SK-N-SH (cell line): ENCODE results near the gene KMT2C.
"Not testable (repeated sequence)": the region's sequence is repeated elsewhere in the genome, so short reads cannot be mapped to it uniquely, and the experiment has no call there.

Source experiments
- CTCF ChIP-seq: fragments of 200-600 bp; sonication (generic); IDR thresholded peaks from 2 replicates; pipeline ENCODE4 v1.6.1; 2017; ENCODE audit warnings: antibody characterized with exemption, mild to moderate bottlenecking, moderate library complexity
- EP300 ChIP-seq, 2 experiments: IDR thresholded peaks; 2 replicates each; pipeline versions ENCODE4 v1.4.0 to v1.6.1; 2012; ENCODE audit warnings: borderline replicate concordance in 1 of 2, low read depth in 1 of 2, low read length in 1 of 2
- FOSL2 ChIP-seq: IDR thresholded peaks from 2 replicates; pipeline ENCODE4 v1.4.0; 2012; ENCODE audit warnings: low read depth, mild to moderate bottlenecking, moderate library complexity, borderline replicate concordance
- JUND ChIP-seq: IDR thresholded peaks from 2 replicates; pipeline ENCODE4 v1.4.0; 2012
- MAX ChIP-seq: IDR thresholded peaks from 2 replicates; pipeline ENCODE4 v1.4.0; 2012; ENCODE audit warnings: low read depth
- NFIC ChIP-seq: IDR thresholded peaks from 2 replicates; pipeline ENCODE4 v1.4.0; 2012; ENCODE audit warnings: borderline replicate concordance
- PBX3 ChIP-seq: IDR thresholded peaks from 2 replicates; pipeline ENCODE4; 2012
- REST ChIP-seq: IDR thresholded peaks from 2 replicates; pipeline ENCODE4 v1.6.1; 2012; ENCODE audit warnings: mild to moderate bottlenecking, low read depth, low read length, moderate library complexity
- USF2 ChIP-seq: fragments of 150-350 bp; IDR thresholded peaks from 2 replicates; pipeline ENCODE4 v1.6.1; 2017; ENCODE audit warnings: antibody characterized with exemption, low read length, low read depth, borderline replicate concordance
- YY1 ChIP-seq: IDR thresholded peaks from 2 replicates; pipeline ENCODE4 v1.4.0; 2012; ENCODE audit warnings: low read depth, mild to moderate bottlenecking

- not testable (repeated sequence) for TF ChIP-seq CTCF; USF2; EP300 (IDR thresholded peaks at IDR 0.05; ENCODE audit: borderline replicate concordance in 1 of 2, low read depth in 1 of 2, low read length in 1 of 2); PBX3; REST; JUND; NFIC; MAX; FOSL2; YY1
Observed at GRCh38 chr7:152208766-152209165, 227.0 kb downstream of the KMT2C start.
